ENCODE measurements around the gene UPK1A.

DNA sequence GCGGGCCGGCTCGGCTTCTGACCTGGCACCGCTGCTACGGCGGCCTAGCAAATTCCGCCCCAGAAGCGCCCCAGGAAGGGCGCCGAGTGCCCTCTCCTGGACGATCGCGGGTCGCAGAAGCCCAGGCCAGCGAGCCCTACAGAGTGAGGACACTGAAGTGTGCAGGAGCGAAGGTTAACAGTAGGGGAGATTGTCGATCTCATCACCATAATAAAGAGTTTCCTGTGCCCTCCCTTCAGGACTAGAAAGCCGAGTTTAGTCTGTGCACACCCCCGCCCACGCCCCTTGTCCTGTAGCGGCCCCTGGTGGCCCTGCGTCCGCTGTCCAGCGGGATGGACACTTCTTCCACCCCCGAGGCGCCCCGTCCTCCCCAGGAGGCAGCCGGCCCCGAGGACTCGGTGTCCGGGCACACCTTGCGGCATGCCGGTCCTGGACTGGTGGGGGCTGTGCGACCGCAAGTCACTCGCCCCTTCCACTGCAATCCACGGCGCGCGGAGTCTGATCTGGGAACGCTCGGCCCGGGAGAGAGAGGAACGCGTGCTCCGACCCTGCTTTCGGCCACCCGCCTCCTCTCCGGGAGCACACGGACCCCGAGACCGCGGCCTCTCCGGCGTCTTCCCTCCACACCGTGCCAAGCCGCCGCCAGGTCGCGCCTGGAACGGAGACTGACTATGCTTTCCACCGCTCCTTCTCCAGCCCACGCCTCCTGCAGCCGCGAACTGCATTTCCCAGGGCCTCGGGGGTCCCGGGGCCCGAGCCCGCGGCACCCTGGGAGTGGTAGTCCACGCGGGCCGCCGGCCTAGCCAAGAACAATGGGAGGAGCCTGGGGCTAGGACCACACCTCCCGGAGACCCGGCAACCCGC lies 50.7 kb downstream of the UPK1A start:
- TF ChIP-seq, protein P1, sequence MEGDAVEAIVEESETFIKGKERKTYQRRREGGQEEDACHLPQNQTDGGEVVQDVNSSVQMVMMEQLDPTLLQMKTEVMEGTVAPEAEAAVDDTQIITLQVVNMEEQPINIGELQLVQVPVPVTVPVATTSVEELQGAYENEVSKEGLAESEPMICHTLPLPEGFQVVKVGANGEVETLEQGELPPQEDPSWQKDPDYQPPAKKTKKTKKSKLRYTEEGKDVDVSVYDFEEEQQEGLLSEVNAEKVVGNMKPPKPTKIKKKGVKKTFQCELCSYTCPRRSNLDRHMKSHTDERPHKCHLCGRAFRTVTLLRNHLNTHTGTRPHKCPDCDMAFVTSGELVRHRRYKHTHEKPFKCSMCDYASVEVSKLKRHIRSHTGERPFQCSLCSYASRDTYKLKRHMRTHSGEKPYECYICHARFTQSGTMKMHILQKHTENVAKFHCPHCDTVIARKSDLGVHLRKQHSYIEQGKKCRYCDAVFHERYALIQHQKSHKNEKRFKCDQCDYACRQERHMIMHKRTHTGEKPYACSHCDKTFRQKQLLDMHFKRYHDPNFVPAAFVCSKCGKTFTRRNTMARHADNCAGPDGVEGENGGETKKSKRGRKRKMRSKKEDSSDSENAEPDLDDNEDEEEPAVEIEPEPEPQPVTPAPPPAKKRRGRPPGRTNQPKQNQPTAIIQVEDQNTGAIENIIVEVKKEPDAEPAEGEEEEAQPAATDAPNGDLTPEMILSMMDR (IDR thresholded peaks at IDR 0.05; ENCODE audit: poor library complexity, severe bottlenecking): peak; percentile 92
- TF ChIP-seq TAF1 (IDR thresholded peaks at IDR 0.05; ENCODE audit: low read depth) (no peak), EP300 (conservative IDR thresholded peaks at IDR 0.05; ENCODE audit: poor library complexity, severe bottlenecking) (peak; percentile 42), POLR2AphosphoS5 (IDR thresholded peaks at IDR 0.05) (peak; percentile 33)

All from neural cell (in vitro differentiated cells).